Mesenteric fat pad (tissue), 1 donor: Measurements from ENCODE around the gene TBC1D32. TPM values are rescaled to one million over a fixed set of nuclear protein-coding genes. Genes with fewer than 3 reads are reported as not detected.
"Not testable (repeated sequence)": the region's sequence is repeated elsewhere in the genome, so short reads cannot be mapped to it uniquely, and the experiment has no call there.

Experiments used
- DNase-seq: peaks from one replicate; pipeline ENCODE4 v3.0.0-alpha.2; 2020; ENCODE audit warnings: low spot score
- total RNA-seq: library from RNA; stranded (reverse); fragmentation: NEBNext Ultra II Directional; extraction: Animal tissue kit (Norgen Biotek cat#: 25700); gene quantifications from one replicate; pipeline ENCODE4 v1.2.1, GENCODE V29; 2021
- donor health status: DM: yes; HTN: yes; CAD: no.

Gene TBC1D32
- total RNA-seq, 1 donor from 2014 or later: 3.0 TPM

GRCh38 chr6:121333694-121334093 lies 586 bp downstream of the TBC1D32 start:
- DNase-seq: not testable (repeated sequence)

DNA sequence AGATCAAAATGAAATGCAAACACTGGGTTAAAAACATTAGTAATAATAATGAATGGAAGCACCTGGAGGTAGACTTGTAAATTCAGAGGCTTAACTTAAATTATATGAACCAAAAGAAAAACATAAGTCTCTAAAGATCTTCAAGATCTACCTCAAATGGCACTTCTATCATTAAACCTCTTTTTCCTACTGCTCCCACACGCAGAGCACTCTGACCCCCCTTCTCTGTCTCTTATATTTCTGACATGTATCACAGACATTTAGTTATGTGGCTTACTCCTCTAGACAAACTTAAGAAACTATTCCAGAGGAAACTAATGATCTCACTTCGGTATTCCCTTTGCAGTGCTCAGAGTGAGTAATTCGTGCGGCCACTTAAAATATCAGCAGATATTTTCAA lies 1.1 kb downstream of the TBC1D32 start:
- DNase-seq: no peak

- DNase-seq: no peak
These were observed 3.8 kb downstream of the TBC1D32 start for GRCh38 chr6:121330516-121330915.

GRCh38 chr6:121321282-121321681 lies 13.0 kb downstream of the TBC1D32 start:
- DNase-seq: no peak

DNA sequence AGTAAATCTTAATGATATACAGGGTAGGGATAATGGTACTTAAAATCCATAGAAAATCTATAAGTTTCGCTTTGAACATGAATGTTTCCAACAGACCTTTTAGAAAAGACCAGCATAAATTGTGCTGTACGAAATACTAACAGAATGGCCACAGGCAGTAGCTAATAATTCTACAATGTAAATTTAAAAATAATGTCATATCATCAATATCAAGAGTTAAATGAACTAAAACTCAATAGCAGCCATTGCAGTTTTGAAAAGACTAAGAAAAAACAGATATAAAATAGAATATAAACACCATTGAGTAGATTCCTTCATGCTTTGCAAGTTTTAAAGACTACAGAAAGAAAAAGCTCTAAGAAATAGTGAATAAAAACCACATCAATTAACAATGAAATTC lies 14.7 kb downstream of the TBC1D32 start:
- DNase-seq: no peak

- no peak for DNase-seq
These were observed 15.1 kb downstream of the TBC1D32 start for GRCh38 chr6:121319112-121319553.

- no peak for DNase-seq
These were observed 19.7 kb downstream of the TBC1D32 start for GRCh38 chr6:121314381-121315112.

DNA sequence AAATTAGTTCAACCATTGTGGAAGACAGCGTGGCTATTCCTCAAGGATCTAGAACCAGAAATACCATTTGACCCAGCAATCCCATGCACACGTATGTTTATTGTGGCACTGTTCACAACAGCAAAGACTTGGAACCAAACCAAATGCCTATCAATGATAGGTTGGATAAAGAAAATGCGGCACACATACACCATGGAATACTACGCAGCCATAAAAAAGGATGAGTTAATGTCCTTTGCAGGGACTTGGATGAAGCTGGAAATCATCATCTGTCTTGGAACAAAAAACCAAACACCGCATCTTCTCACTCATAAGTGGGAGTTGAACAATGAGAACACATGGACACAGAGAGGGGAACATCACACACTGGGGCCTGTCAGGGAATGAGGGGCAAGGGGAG lies 22.5 kb downstream of the TBC1D32 start:
- not testable (repeated sequence) for DNase-seq

DNA sequence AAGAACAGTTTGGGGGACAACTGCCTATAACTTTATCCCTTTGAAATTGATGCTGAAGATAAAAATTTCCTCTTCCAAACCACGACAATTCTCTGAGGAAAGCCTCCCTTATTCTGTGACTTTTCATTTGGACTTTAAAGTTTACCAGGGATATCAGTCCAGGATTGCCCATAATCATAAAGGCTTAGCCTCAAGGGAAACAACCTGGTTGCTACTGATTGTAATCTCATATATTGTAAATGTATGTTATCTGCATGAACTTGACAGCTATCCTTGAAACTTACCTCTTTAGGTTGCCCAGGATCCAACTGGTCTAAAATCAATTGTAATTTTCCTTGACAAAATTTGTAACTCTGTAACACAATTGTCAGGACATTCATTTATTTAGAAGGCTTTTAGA lies 23.8 kb downstream of the TBC1D32 start:
- no peak for DNase-seq

- DNase-seq: no peak
These were observed 24.4 kb downstream of the TBC1D32 start for GRCh38 chr6:121309768-121310469.

GRCh38 chr6:121305957-121306607 lies 28.2 kb downstream of the TBC1D32 start:
- DNase-seq: no peak

GRCh38 chr6:121302882-121303281 lies 31.4 kb downstream of the TBC1D32 start:
- DNase-seq: no peak

GRCh38 chr6:121301156-121301555 lies 33.1 kb downstream of the TBC1D32 start:
- not testable (repeated sequence) for DNase-seq

GRCh38 chr6:121297694-121298093 lies 36.6 kb downstream of the TBC1D32 start:
- DNase-seq: no peak

GRCh38 chr6:121285041-121285440 lies 49.2 kb downstream of the TBC1D32 start:
- DNase-seq: no peak

GRCh38 chr6:121274666-121275295 lies 59.5 kb downstream of the TBC1D32 start:
- DNase-seq: no peak

DNA sequence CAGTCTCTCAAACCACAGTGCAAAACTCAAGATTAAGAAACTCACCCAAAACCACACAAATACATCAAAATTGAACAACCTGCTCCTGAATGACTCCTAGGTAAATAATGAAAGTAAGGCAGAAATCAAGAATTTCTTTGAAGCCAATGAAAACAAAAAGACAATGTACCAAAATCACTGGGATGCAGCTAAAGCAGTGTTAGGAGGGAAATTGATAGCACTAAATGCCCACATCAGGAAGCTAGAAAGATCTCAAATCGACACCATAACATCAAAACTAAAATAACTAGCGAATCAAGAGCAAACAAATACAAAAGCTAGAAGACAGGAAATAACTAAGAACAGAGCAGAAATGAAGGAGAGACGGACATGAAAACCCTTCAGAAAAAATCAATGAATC lies 70.5 kb downstream of the TBC1D32 start:
- no peak for DNase-seq

GRCh38 chr6:121260651-121261102 lies 73.6 kb downstream of the TBC1D32 start:
- DNase-seq: no peak

DNA sequence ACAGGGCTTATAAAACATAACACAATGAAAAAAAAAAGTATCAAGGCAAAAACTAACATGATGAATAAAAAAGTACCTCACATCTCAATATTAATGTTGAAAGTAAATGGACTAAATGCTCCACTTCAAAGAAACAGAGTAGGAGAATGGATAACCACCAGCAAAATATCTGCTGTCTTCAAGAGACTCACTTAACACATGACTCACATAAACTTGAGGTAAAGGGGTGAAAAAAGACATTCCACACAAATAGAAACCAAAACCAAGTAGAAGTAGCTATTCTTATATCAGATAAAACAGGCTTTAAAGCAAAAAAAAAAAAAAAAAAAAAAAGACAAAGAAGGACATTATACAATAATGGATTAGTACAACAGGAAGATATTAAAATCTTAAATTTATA lies 86.9 kb downstream of the TBC1D32 start:
- DNase-seq: no peak

DNA sequence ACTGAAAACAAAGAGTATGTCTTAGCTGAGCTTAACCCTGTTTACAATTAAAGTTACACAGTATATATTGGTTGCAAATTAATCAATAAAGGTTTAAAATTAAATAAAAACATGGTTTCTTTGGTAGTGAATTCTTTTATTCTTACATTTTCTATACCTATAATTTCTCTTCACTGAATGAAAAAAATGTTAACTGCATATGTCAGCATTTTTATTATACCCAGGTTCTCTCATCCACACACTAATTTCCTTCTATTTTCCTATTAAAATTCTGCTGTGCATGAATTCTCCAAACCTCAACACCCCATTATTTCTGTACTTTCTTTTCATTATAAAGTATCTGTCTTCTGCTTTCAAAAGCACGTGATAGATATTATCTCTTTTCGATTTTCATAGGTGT lies 91.9 kb downstream of the TBC1D32 start:
- DNase-seq: no peak

- no peak for DNase-seq
These were observed 96.4 kb downstream of the TBC1D32 start for GRCh38 chr6:121237859-121238258.

- DNase-seq: no peak
These were observed 97.3 kb downstream of the TBC1D32 start for GRCh38 chr6:121236984-121237383.
